T-helper 2 cell treated with Interferon-gamma antibody and Interleukin-4, amounts not matched to agents 5 μg/mL and 100 μg/mL, for 36 hours (primary cell): ENCODE measurements around the gene PLEKHF1.
"Not testable (repeated sequence)": the region's sequence is repeated elsewhere in the genome, so short reads cannot be mapped to it uniquely, and the experiment has no call there.

Experiments used
- DNase-seq: peaks from one replicate; pipeline ENCODE4 v3.0.0; 2021; ENCODE audit warnings: low spot score
- H3K27ac Mint-ChIP-seq: one replicate; pipeline ENCODE4 v1.8.0; 2021; ENCODE audit warnings: mild to moderate bottlenecking, mixed read lengths
- H3K27me3 Mint-ChIP-seq: one replicate; pipeline ENCODE4 v1.8.0; 2021; ENCODE audit warnings: low read depth, mixed read lengths
- H3K36me3 Mint-ChIP-seq: one replicate; pipeline ENCODE4 v1.8.0; 2021; ENCODE audit warnings: low read depth, mixed read lengths
- H3K4me1 Mint-ChIP-seq: one replicate; pipeline ENCODE4 v1.8.0; 2021; ENCODE audit warnings: low read depth, mixed read lengths
- H3K4me3 Mint-ChIP-seq: one replicate; pipeline ENCODE4 v1.8.0; 2022; ENCODE audit warnings: mild to moderate bottlenecking, moderate library complexity, mixed read lengths
- H3K9me3 Mint-ChIP-seq: one replicate; pipeline ENCODE4 v1.8.0; 2021; ENCODE audit warnings: mixed read lengths

The PLEKHF1 gene

GRCh38 chr19:29702161-29702962 is 37.1 kb downstream of the PLEKHF1 start:
- H3K27me3 Mint-ChIP-seq, result no peaks in the 10 kb centered on the region
- H3K4me3 Mint-ChIP-seq, result no peak overlapping the region
- H3K36me3 Mint-ChIP-seq, result peaks cover 29% of the 10 kb centered on the region
- no peak for DNase-seq
- H3K27ac Mint-ChIP-seq, result no peak overlapping the region
- H3K4me1 Mint-ChIP-seq, result peaks cover 13% of the 10 kb centered on the region
- no peaks in the 10 kb centered on the region for H3K9me3 Mint-ChIP-seq

DNA sequence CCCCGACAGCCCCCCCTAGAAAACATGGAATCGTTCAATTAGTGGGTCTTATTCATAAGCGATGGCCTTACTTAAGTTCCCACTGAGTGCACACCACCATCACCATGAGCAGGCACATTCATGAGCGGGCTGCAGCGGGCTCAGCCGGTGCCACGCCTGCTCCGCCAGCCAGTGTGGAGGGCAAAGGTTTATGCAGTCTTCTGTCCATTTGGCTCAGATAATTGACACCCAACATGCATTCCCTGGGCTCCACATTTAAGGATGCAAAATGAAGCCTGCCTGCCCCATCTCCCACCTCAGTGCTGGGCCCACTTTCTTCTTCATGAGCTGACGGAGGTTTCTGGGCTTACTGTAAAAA is 37.7 kb downstream of the PLEKHF1 start:
- no peak overlapping the region for H3K4me3 Mint-ChIP-seq
- H3K4me1 Mint-ChIP-seq, result peaks cover 13% of the 10 kb centered on the region
- no peak for DNase-seq
- no peaks in the 10 kb centered on the region for H3K27me3 Mint-ChIP-seq
- peaks cover 33% of the 10 kb centered on the region for H3K36me3 Mint-ChIP-seq
- no peaks in the 10 kb centered on the region for H3K9me3 Mint-ChIP-seq
- H3K27ac Mint-ChIP-seq, result no peak overlapping the region

- Mint-ChIP-seq H3K9me3 (no peaks in the 10 kb centered on the region), H3K4me3 (peak overlapping the region; percentile 53), H3K4me1 (peaks cover 19% of the 10 kb centered on the region), H3K27me3 (no peaks in the 10 kb centered on the region), H3K36me3 (peaks cover 34% of the 10 kb centered on the region), H3K27ac (peak overlapping the region; percentile 93)
- peak; percentile 49 for DNase-seq
Observed at GRCh38 chr19:29704562-29705558, 39.6 kb downstream of the PLEKHF1 start.

DNA sequence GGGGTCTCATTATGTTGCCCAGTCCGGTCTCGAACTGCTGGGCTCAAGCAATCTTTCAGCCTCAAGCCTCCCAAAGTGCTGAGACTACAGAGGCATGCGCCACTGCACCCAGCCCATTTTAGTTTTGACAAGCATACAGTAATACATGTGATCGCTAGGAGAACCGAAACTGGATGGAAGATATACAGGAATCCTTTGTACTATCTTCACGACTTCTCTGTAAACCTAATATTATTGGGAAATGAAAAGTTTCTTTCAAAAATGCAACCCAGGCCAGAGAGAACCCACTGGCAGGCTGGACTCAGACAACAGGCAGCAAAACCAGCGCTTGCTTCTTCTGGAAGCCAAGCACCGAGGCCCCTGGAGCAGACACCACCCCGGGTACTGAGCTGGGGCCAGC is 40.4 kb downstream of the PLEKHF1 start:
- H3K36me3 Mint-ChIP-seq, result peaks cover 34% of the 10 kb centered on the region
- H3K4me3 Mint-ChIP-seq, result no peak overlapping the region
- peak overlapping the region; percentile 72 for H3K27ac Mint-ChIP-seq
- no peaks in the 10 kb centered on the region for H3K9me3 Mint-ChIP-seq
- no peaks in the 10 kb centered on the region for H3K27me3 Mint-ChIP-seq
- peaks cover 25% of the 10 kb centered on the region for H3K4me1 Mint-ChIP-seq
- no peak for DNase-seq

DNA sequence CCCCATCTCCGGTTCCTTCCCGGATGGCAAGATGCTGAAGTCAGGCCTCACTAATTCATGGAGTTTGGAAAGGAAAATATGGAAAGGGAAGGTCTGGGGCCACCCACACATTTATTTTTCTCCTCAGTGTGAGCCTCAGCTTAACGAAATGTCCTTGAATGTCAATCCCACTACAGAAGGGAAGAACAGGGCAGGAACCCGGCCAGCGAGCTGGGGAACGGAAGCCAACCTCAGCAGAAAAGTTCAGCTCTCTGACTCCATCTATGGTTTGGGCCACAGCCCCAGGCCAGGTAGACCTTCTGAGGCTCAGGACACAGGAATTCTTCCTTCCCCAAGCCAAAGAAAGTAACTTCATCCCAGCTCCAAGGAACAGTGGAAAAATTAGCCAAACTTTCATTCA is 41.4 kb downstream of the PLEKHF1 start:
- no peak for DNase-seq
- Mint-ChIP-seq H3K4me1 (peaks cover 29% of the 10 kb centered on the region), H3K9me3 (no peaks in the 10 kb centered on the region), H3K27me3 (no peaks in the 10 kb centered on the region), H3K27ac (no peak overlapping the region), H3K36me3 (peaks cover 37% of the 10 kb centered on the region), H3K4me3 (no peak overlapping the region)

GRCh38 chr19:29708554-29709439 is 43.5 kb downstream of the PLEKHF1 start:
- H3K36me3 Mint-ChIP-seq, result peaks cover 51% of the 10 kb centered on the region
- H3K27ac Mint-ChIP-seq, result peak overlapping the region; percentile 40
- no peak overlapping the region for H3K4me3 Mint-ChIP-seq
- H3K9me3 Mint-ChIP-seq, result no peaks in the 10 kb centered on the region
- H3K4me1 Mint-ChIP-seq, result peaks cover 48% of the 10 kb centered on the region
- H3K27me3 Mint-ChIP-seq, result no peaks in the 10 kb centered on the region
- no peak for DNase-seq

DNA sequence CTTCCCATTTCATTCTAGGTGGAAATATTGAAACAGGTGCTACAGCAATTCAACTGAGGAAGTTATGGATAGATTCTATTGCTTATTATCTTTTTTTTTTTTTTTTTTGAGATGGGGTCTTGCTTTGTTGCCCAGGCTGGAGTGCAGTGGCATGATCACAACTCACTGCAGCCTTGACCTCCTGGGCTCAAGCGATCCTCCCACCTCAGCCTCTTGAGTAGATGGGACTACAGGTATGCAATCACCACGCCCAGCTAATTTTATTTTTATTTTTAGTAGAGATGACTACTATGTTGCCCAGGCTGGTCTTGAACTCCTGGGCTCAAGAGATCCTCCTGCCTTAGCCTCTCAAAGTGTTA is 44.2 kb downstream of the PLEKHF1 start:
- DNase-seq, H3K9me3 Mint-ChIP-seq, H3K27me3 Mint-ChIP-seq, H3K27ac Mint-ChIP-seq, H3K4me3 Mint-ChIP-seq: not testable (repeated sequence)
- Mint-ChIP-seq H3K4me1 (peaks cover 51% of the 10 kb centered on the region), H3K36me3 (peaks cover 50% of the 10 kb centered on the region)

DNA sequence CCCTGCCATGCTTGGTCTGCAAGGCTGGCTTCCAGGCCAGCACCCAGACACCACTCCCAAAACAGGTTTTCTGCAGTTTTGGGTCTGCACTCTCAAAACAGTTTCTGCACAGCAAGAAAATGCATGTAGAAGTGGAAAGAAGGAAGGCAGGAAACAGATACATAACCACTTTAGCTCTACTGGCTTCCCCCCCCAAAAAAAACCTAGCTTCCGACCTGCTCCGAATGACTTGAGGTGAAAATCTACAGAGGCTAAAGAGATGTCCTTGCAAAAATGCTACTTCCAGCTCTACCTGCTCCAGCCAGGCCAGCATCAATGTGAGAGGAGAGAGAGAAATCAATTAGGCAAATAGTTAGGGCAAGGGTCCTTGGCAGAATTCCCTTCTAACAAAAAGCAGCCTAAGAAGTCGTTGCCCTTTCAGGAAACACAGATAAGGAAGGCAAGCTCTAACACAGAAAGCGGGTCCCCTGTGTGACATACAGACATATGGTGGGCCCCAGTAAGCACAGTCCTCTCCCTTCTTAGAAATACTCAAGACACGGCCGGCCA is 46.4 kb downstream of the PLEKHF1 start:
- no peaks in the 10 kb centered on the region for H3K9me3 Mint-ChIP-seq
- H3K27me3 Mint-ChIP-seq, result no peaks in the 10 kb centered on the region

GRCh38 chr19:29712744-29713516 is 47.7 kb downstream of the PLEKHF1 start:
- Mint-ChIP-seq H3K36me3 (peaks cover 30% of the 10 kb centered on the region), H3K27me3 (no peaks in the 10 kb centered on the region), H3K4me1 (peaks cover 52% of the 10 kb centered on the region), H3K27ac (peak overlapping the region; percentile 92), H3K4me3 (peak overlapping the region; percentile 86), H3K9me3 (no peaks in the 10 kb centered on the region)
- DNase-seq, result no peak

More for the DNA sequence above, 46.4 kb downstream of the PLEKHF1 start:
- no peak for DNase-seq
- Mint-ChIP-seq H3K36me3 (peaks cover 38% of the 10 kb centered on the region), H3K27ac (peak overlapping the region; percentile 76), H3K4me1 (peaks cover 51% of the 10 kb centered on the region), H3K4me3 (peak overlapping the region; percentile 86)

GRCh38 chr19:29714371-29714952 is 49.2 kb downstream of the PLEKHF1 start:
- Mint-ChIP-seq H3K4me1 (peaks cover 46% of the 10 kb centered on the region), H3K27me3 (no peaks in the 10 kb centered on the region), H3K9me3 (no peaks in the 10 kb centered on the region), H3K27ac (peak overlapping the region; percentile 92), H3K4me3 (peak overlapping the region; percentile 86), H3K36me3 (peaks cover 27% of the 10 kb centered on the region)
- peak; percentile 19 for DNase-seq

- Mint-ChIP-seq H3K27ac (peak within 1 kb of the TSS; percentile 92), H3K4me3 (peak within 1 kb of the TSS; percentile 87), H3K27me3 (no peaks in the 10 kb centered on the region), H3K36me3 (peaks cover 27% of the 10 kb centered on the region), H3K4me1 (peaks cover 44% of the 10 kb centered on the region), H3K9me3 (no peaks in the 10 kb centered on the region)
- DNase-seq, result peak; percentile 69
Observed at GRCh38 chr19:29714953-29715700, 49.9 kb downstream of the PLEKHF1 start, which contains the start of gene C19orf12. Gene C19orf12 (minus strand): TSS chr19:29715261. CDS start chr19:29708413, 6,848 bp downstream.
